SKM-1 (cell line): ENCODE data around the gene SH2D1B.
A peak's percentile ranks its signal among the peaks of the same experiment; 100 is the strongest.
"Not testable (repeated sequence)": the region's sequence is repeated elsewhere in the genome, so short reads cannot be mapped to it uniquely, and the experiment has no call there.

Source experiments
- DNase-seq: peaks from one replicate; lab custom pipeline; 2025; ENCODE audit not compliant: unreplicated experiment; lab: John Stamatoyannopoulos, UW

The SH2D1B gene

GRCh38 chr1:162412002-162412401 is at the start of gene SH2D1B:
Gene SH2D1B (minus strand): TSS chr1:162412136. CDS start chr1:162412016, 120 bp downstream.
- no peak for DNase-seq

DNA sequence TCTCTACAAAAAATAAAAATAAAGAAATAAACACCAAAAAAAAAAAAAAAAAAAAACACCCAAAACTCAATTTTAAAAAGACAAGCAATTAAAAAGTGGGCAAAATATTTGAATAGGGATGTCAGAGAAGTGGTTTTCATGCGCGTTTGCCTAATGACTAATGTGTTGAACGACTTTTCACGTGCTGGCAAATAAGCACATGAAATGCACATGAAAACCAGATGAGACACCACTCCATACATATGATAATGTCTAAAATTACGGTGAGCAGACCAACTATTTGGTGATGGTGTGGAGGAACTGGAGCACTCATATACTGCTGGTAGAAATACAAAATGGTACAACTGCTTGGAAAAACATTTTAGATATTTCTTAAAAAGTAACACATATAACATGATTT is 46.3 kb upstream of the SH2D1B start:
- DNase-seq, result no peak

- DNase-seq, result no peak
These were observed 44.4 kb upstream of the SH2D1B start for GRCh38 chr1:162456323-162456722.

DNA sequence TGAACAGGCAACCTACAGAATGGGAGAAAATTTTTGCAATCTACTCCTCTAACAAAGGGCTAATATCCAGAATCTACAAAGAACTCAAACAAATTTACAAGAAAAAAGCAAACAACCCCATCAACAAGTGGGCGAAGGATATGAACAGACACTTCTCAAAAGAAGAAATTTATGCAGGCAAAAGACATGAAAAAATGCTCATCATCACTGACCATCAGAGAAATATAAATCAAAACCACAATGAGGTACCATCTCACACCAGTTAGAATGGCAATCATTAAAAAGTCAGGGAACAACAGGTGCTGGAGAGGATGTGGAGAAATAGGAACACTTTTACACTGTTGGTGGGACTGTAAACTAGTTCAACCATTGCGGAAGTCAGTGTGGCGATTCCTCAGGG is 42.4 kb upstream of the SH2D1B start:
- not testable (repeated sequence) for DNase-seq

- DNase-seq, result no peak
These were observed 35.0 kb upstream of the SH2D1B start for GRCh38 chr1:162446946-162447345.

DNA sequence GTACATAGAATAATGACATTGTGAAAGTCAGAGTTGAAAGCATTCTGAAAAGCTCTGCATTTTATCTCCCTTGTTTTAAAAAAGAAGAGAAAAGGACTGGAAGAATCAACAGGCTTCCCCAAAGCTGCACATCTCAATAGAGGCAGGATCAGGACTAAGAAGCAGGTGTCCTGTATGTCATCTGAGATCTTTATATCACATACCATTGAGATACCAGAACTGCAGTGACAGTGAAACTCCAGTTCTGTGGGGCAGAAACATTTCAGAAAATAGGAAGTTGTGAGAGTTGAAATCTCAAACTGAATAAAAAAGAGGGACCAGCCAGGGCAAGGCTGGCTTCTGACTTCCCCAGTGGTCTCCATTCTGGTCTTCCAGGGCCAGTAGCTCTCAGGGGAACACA is 33.0 kb upstream of the SH2D1B start:
- no peak for DNase-seq

GRCh38 chr1:162432977-162433713 is 21.2 kb upstream of the SH2D1B start:
- not testable (repeated sequence) for DNase-seq

- no peak for DNase-seq
These were observed 18.6 kb upstream of the SH2D1B start for GRCh38 chr1:162430583-162430982.

DNA sequence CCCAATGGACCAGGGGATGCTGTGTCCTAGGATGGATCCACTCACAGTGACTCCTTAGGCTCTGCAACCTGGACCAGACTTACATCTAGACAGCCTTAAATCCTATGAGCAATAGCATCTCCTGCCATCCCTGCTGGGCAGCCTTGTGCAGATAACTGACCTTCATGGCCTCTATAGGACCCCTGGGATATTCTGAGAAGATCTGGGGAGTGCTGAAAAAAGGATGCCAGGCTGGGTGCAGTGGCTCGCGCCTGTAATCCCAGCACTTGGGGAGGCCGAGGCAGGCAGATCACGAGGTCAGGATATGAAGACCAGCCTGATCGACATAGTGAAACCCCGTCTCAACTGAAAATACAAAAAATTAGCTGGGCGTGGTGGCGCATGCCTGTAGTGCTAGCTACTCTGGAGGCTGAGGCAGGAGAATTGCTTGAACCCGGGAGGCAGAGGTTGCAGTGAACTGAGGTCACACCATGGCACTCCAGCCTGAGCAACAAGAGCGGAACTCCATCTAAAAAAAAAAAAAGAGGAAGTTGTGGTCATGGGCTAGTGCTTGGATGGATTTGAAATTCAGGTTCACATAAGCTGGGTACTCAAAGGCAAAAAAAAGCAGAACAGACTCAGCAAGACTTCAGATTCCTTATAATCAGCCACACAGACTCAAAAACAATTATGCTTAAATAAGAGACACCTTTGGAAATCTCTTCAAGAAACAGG is 10.9 kb upstream of the SH2D1B start:
- peak; percentile 98 for DNase-seq

GRCh38 chr1:162421258-162422164 is 9.6 kb upstream of the SH2D1B start:
- DNase-seq, result no peak

- DNase-seq, result no peak
These were observed 8.2 kb upstream of the SH2D1B start for GRCh38 chr1:162420120-162420519.

- not testable (repeated sequence) for DNase-seq
These were observed 7.6 kb upstream of the SH2D1B start for GRCh38 chr1:162419450-162419931.

DNA sequence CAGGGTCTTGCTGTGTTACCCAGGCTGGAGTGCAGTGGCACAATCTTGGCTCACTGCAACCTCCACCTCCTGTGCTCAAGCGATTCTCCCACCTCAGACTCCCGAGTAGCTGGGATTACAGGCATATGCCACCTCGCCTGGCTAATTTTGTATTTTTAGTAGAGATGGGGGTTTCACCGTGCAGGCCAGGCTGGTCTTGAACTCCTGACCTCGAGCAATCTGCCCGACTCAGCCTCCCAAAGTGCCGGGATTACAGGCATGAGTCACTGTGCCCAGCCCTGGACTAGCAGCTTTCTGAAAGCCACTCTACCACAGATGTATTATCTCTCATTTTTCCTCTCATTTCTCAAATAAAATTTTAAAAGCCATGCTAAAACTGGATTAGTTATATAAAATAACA is 6.6 kb upstream of the SH2D1B start:
- not testable (repeated sequence) for DNase-seq

- no peak for DNase-seq
These were observed 5.7 kb upstream of the SH2D1B start for GRCh38 chr1:162417650-162418049.

DNA sequence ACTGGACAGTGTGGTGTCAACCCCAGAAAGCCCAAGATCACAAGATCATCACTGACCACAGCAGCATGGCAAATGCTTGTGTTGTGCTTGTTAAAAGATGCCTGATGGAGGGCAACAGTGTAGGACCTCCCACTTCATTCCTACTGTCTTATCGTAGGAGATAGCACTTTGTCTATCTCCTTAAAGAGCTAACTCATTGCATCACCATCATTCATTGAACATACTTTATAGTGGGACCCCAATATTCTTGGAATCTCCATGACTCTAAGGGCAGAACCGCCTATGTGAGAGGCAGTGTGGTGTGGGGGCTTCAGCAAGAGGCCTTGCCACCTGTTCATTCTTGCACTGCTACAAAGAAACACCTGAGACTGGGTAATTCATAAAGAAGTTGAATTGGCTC is 5.0 kb upstream of the SH2D1B start:
- no peak for DNase-seq

DNA sequence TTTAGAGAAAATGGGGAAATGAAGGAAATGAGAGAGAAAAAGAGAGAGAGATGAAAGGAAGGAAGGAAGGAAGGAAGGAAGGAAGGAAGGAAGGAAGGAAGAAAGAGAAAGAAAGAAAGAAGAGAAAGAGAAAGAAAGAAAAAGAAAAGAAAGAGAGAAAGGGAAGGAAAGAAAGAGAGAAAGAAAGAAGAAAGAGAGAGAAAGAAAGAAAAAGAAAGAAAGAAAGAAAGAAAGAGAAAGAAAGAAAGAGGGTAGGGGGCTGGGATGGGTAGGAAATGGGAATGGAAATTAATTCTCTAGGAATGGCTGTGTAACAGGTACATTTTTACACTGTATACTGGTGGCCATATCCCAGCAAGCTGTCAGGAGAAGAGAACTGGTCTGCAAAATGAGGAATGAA is 4.3 kb upstream of the SH2D1B start:
- DNase-seq, result no peak

GRCh38 chr1:162407539-162407938 is 4.4 kb downstream of the SH2D1B start:
- DNase-seq, result no peak

GRCh38 chr1:162406811-162407210 is 5.1 kb downstream of the SH2D1B start:
- no peak for DNase-seq

- no peak for DNase-seq
These were observed 6.1 kb downstream of the SH2D1B start for GRCh38 chr1:162405800-162406199.

DNA sequence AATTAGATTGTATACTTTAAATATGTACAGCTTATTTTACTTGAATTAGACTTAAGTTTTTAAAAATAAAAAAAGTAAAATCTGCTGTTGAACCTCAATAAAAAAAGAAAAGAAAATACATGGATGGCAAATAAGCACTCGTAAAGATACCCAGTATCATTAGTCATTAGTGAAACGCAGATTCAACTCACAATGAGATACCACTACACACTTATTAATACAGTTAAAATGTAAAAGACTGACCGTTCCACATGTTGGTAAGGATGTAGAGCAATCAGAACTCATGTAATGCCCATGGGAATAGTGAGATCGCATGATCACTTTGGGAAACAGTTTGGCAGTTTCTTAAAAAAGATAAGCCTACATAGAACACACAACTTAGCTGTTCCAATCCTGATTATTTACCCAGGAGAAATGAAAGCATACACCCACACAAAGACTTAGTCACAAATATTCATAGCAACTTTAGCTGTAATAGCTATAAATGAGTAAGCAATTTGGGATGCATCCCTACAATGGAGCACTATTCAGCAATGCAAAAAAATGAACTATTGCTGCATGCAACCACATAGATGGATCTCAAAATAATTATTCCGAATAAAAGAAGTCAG is 7.3 kb downstream of the SH2D1B start:
- DNase-seq, result no peak

GRCh38 chr1:162400790-162401355 is 11.1 kb downstream of the SH2D1B start:
- no peak for DNase-seq
